Endothelial cell of umbilical vein (primary cell): ENCODE measurements around the gene C8B. TPM values are rescaled to one million over a fixed set of nuclear protein-coding genes. Genes with fewer than 3 reads are reported as not detected.

Source experiments
- BruUV-seq: library from RNA; stranded (reverse); fragments of 400-500 nt; replicated peaks from 2 replicates; lab custom pipeline; 2021; lab: Mats Ljungman, UMichigan
- CTCF ChIA-PET: fragments of 300-600, 350-600 bp; sonication (Branson Sonifier 250); formaldehyde crosslinking; loops from one replicate; lab custom pipeline; 2021; ENCODE audit warnings: antibody characterized with exemption, inconsistent platforms; lab: Charles Lee
- POLR2A ChIA-PET: fragments of 300-600, 350-600 bp; sonication (Branson Sonifier 250); formaldehyde crosslinking; loops from one replicate; lab custom pipeline; 2021; ENCODE audit warnings: antibody characterized with exemption, inconsistent platforms; lab: Charles Lee
- DNase-seq: peaks from one replicate; pipeline ENCODE4 v3.0.0-alpha.2; 2011; ENCODE audit warnings: low read depth, low spot score
- FAIRE-seq: peaks from 2 replicates; lab custom pipeline; 2011; peaks lifted over from hg19 to GRCh38; lab: Jason Lieb, UNC
- H2AFZ ChIP-seq: 2 replicates; pipeline ENCODE4 v1.6.0; 2012; ENCODE audit warnings: low read depth, low read length, control low read depth, inconsistent platforms
- H3K27ac ChIP-seq: 2 replicates; pipeline ENCODE4 v1.5.1; 2011; ENCODE audit warnings: low read depth, mild to moderate bottlenecking, control low read depth, low read length, moderate library complexity; ENCODE audit not compliant: insufficient read depth
- H3K27me3 ChIP-seq, 2 experiments: 2 replicates each; pipeline versions ENCODE4 v1.6.0 to v1.6.1; 2011; ENCODE audit warnings: low read length in 2 of 2, mixed read lengths in 1 of 2; ENCODE audit not compliant: control insufficient read depth in 2 of 2, insufficient read depth in 2 of 2
- H3K36me3 ChIP-seq, 2 experiments: 2 replicates in 1 of 2; 3 replicates in 1 of 2; pipeline ENCODE4 v1.5.1; 2011; ENCODE audit warnings: low read length in 2 of 2, mild to moderate bottlenecking in 1 of 2, moderate library complexity in 1 of 2; ENCODE audit not compliant: control insufficient read depth in 2 of 2, insufficient read depth in 2 of 2; ENCODE audit errors: extremely low read depth in 1 of 2
- H3K4me1 ChIP-seq: 3 replicates; pipeline ENCODE4 v1.5.1; 2011; ENCODE audit warnings: mild to moderate bottlenecking, low read length; ENCODE audit not compliant: control insufficient read depth, insufficient read depth; ENCODE audit errors: extremely low read depth
- H3K4me2 ChIP-seq: 2 replicates; pipeline ENCODE4 v1.6.1; 2011; ENCODE audit warnings: low read length, control low read depth, mixed read lengths; ENCODE audit not compliant: insufficient read depth
- H3K4me3 ChIP-seq, 3 experiments: fragments of 200-600 bp in 1 of 3; sonication (generic), shearing (Covaris generic) in 1 of 3; replicated peaks in 1 of 3; 2 replicates each; pipeline ENCODE4 v1.5.1; 2011 to 2016; ENCODE audit warnings: control low read depth in 3 of 3, low read length in 3 of 3, mild to moderate bottlenecking in 2 of 3, inconsistent platforms in 1 of 3, low read depth in 1 of 3, moderate library complexity in 1 of 3; ENCODE audit not compliant: insufficient read depth in 1 of 3
- H3K79me2 ChIP-seq: 2 replicates; pipeline ENCODE4 v1.6.0; 2012; ENCODE audit warnings: low read length, inconsistent platforms; ENCODE audit not compliant: control insufficient read depth, insufficient read depth
- H3K9ac ChIP-seq: replicated peaks from 2 replicates; pipeline ENCODE3; 2011; ENCODE audit warnings: low read length, control low read depth; ENCODE audit not compliant: insufficient read depth; ENCODE audit errors: extremely low read depth
- H3K9me1 ChIP-seq: replicated peaks from 3 replicates; pipeline ENCODE4 v1.6.0; 2011; ENCODE audit warnings: mild to moderate bottlenecking, low read length; ENCODE audit not compliant: control insufficient read depth, insufficient read depth; ENCODE audit errors: extremely low read depth
- H3K9me3 ChIP-seq: replicated peaks from 2 replicates; pipeline ENCODE4 v1.5.1; 2012; ENCODE audit warnings: low read length, inconsistent platforms; ENCODE audit not compliant: control insufficient read depth, insufficient read depth
- H4K20me1 ChIP-seq: replicated peaks from 2 replicates; pipeline ENCODE3; 2011; ENCODE audit warnings: mild to moderate bottlenecking, low read length; ENCODE audit not compliant: control insufficient read depth, insufficient read depth; ENCODE audit errors: extremely low read depth
- CTCF ChIP-seq, 2 donors: IDR thresholded peaks; 1 replicate in 1 of 2; 2 replicates in 1 of 2; pipeline ENCODE4 v1.5.1; 2011; ENCODE audit warnings: low read length in 2 of 2, mild to moderate bottlenecking in 2 of 2, moderate library complexity in 2 of 2, control low read depth in 1 of 2, inconsistent platforms in 1 of 2, low read depth in 1 of 2; ENCODE audit not compliant: insufficient read depth in 1 of 2; ENCODE audit errors: extremely low read depth in 1 of 2
- EZH2 ChIP-seq: IDR thresholded peaks from 2 replicates; pipeline ENCODE4 v1.6.1; 2012; ENCODE audit warnings: borderline replicate concordance, low read depth, mild to moderate bottlenecking, moderate library complexity, low read length, inconsistent platforms; ENCODE audit not compliant: severe bottlenecking
- GATA2 ChIP-seq: IDR thresholded peaks from 2 replicates; pipeline ENCODE4 v1.7.0; 2011; ENCODE audit warnings: low read depth, mild to moderate bottlenecking, moderate library complexity, mixed read lengths, low read length; ENCODE audit not compliant: insufficient read length, insufficient read depth
- MAX ChIP-seq: IDR thresholded peaks from 2 replicates; pipeline ENCODE4 v1.6.1; 2011; ENCODE audit not compliant: insufficient read depth, insufficient read length
- MYC ChIP-seq: IDR thresholded peaks from one replicate; pipeline ENCODE4 v1.6.1; 2011; ENCODE audit warnings: mild to moderate bottlenecking, low read depth, low read length
- POLR2A ChIP-seq: IDR thresholded peaks from 2 replicates; pipeline ENCODE4 v1.6.1; 2012; ENCODE audit warnings: low read depth, mild to moderate bottlenecking, control low read depth, low read length
- POLR2AphosphoS5 ChIP-seq: IDR thresholded peaks from 2 replicates; pipeline ENCODE4 v1.6.1; 2012; ENCODE audit warnings: low read depth, mild to moderate bottlenecking, control low read depth, low read length, moderate library complexity; ENCODE audit not compliant: insufficient read depth
- dilution Hi-C: fragments of 300-500 bp; cut with MboI; formaldehyde crosslinking; loops from one replicate; pipeline ENCODE4 v1.15.0; 2019; ENCODE audit warnings: low sequenced_read_pairs; ENCODE audit not compliant: extremely low pct_ligation_motif_present
- intact Hi-C: fragments of 100-400 bp; cut with micrococcal nuclease; formaldehyde crosslinking; loops from one replicate; pipeline ENCODE4 v1.10.0; 2022
- polyA plus RNA-seq, 4 experiments: library from polyadenylated mRNA; depleted of rRNA in 3 of 4; stranded (reverse) in 3 of 4; unstranded in 1 of 4; fragments of >200 nt; gene quantifications; 2 replicates each; pipeline versions ENCODE4 v1.2.1 to v1.2.3, GENCODE V29; 2011 to 2012; ENCODE audit warnings: missing spikeins in 1 of 4
- total RNA-seq: library from RNA; stranded (reverse); gene quantifications from 2 replicates; pipeline ENCODE4 v1.2.3, GENCODE V29; 2021

The C8B gene
- total and polyA plus RNA-seq, 2 donors (not counting 3 experiments of a cell fraction or from before 2014, with no cell fraction given), result not detected

GRCh38 chr1:56915960-56916359 lies 49.9 kb downstream of the C8B start:
- no peak overlapping the region for H3K9ac ChIP-seq
- H3K4me3 ChIP-seq, result no peak overlapping the region
- H3K4me1 ChIP-seq, result no peaks in the 10 kb centered on the region
- no peaks in the 10 kb centered on the region for H3K9me3 ChIP-seq
- no peaks in the 10 kb centered on the region for H3K36me3 ChIP-seq
- TF ChIP-seq GATA2, result no peak
- TF ChIP-seq MAX, result no peak
- TF ChIP-seq MYC, result no peak
- TF ChIP-seq EZH2, result no peak
- TF ChIP-seq CTCF (IDR thresholded peaks at IDR 0.05; ENCODE audit: extremely low read depth in 1 of 2, insufficient read depth in 1 of 2, low read depth in 1 of 2, low read length in 2 of 2), result no peak
- no peak for TF ChIP-seq POLR2A
- no peak for TF ChIP-seq POLR2AphosphoS5
- BruUV-seq, result no TSS peak
- POLR2A ChIA-PET, result no interaction called here
- H3K27ac ChIP-seq, result no peak overlapping the region
- intact Hi-C loops, result no loop called here
- no peak overlapping the region for H2AFZ ChIP-seq
- H3K4me2 ChIP-seq, result no peak overlapping the region
- no peaks in the 10 kb centered on the region for H3K27me3 ChIP-seq
- DNase-seq (no peak), FAIRE-seq (no peak)
- no peaks in the 10 kb centered on the region for H4K20me1 ChIP-seq
- no peaks in the 10 kb centered on the region for H3K79me2 ChIP-seq
- H3K9me1 ChIP-seq, result no peaks in the 10 kb centered on the region
- CTCF ChIA-PET, result no interaction called here
- dilution Hi-C loops, result no loop called here
